GM12878 (cell line): ENCODE data around the gene SEL1L. TPM values are rescaled to one million over a fixed set of nuclear protein-coding genes. Genes with fewer than 3 reads are reported as not detected.

ENCODE experiments used
- ATAC-seq: fragments of 200-7000 bp; cut with Tn5 transposase; 3 replicates; pipeline ENCODE4 v1.9.1; 2020; ENCODE audit warnings: mild to moderate bottlenecking, moderate library complexity
- BruUV-seq: library from RNA; stranded (reverse); fragments of 400-500 nt; replicated peaks from 2 replicates; lab custom pipeline; 2021; lab: Mats Ljungman, UMichigan
- CTCF ChIA-PET: fragments of 300-600 bp; sonication (Branson Sonifier 250); formaldehyde crosslinking; extraction: SDS; loops from one replicate; lab custom pipeline; 2021; ENCODE audit warnings: inconsistent platforms; lab: Yijun Ruan, JAX
- POLR2A ChIA-PET: fragments of 350-600 bp; formaldehyde crosslinking; extraction: SDS; loops from one replicate; lab custom pipeline; 2021; ENCODE audit warnings: inconsistent platforms; lab: Charles Lee
- RAD21 ChIA-PET: fragments of 300-600 bp; sonication (Branson Sonifier 250); formaldehyde crosslinking; loops from one replicate; lab custom pipeline; 2023; ENCODE audit warnings: antibody characterized with exemption; ENCODE audit not compliant: unreplicated experiment; lab: Charles Lee
- SMC1A ChIA-PET: fragments of 300-600 bp; sonication (Branson Sonifier 250); formaldehyde crosslinking; loops from one replicate; lab custom pipeline; 2023; ENCODE audit not compliant: unreplicated experiment, uncharacterized antibody; lab: Charles Lee
- DNase-seq: peaks from one replicate; pipeline ENCODE4 v3.0.0-alpha.2; 2011; ENCODE audit warnings: low read depth, low spot score
- FAIRE-seq: peaks from 3 replicates; lab custom pipeline; 2011; peaks lifted over from hg19 to GRCh38; lab: Jason Lieb, UNC
- H2AFZ ChIP-seq: 2 replicates; pipeline ENCODE4 v1.6.0; 2011; ENCODE audit warnings: low read depth, low read length, control low read depth; ENCODE audit not compliant: control insufficient read depth
- H3K27ac ChIP-seq: 2 replicates; pipeline ENCODE4 v1.5.1; 2011; ENCODE audit warnings: control low read depth; ENCODE audit not compliant: control insufficient read depth, insufficient read depth
- H3K27me3 ChIP-seq, 2 experiments: replicated peaks in 1 of 2; 2 replicates each; pipeline versions ENCODE4 v1.6.0 to v1.6.1; 2011; ENCODE audit warnings: low read length in 1 of 2; ENCODE audit not compliant: control insufficient read depth in 2 of 2, insufficient read depth in 2 of 2
- H3K36me3 ChIP-seq, 2 experiments: 2 replicates each; pipeline ENCODE4 v1.5.1; 2011; ENCODE audit warnings: low read length in 1 of 2; ENCODE audit not compliant: control insufficient read depth in 2 of 2, insufficient read depth in 2 of 2
- H3K4me1 ChIP-seq: 2 replicates; pipeline ENCODE4 v1.6.1; 2011; ENCODE audit warnings: mild to moderate bottlenecking, low read length, moderate library complexity, mixed read lengths; ENCODE audit not compliant: control insufficient read depth, insufficient read depth
- H3K4me2 ChIP-seq: 2 replicates; pipeline ENCODE4 v1.6.0; 2011; ENCODE audit warnings: control low read depth; ENCODE audit not compliant: control insufficient read depth, insufficient read depth
- H3K4me3 ChIP-seq: fragments of 200-600 bp; sonication (generic); 2 replicates; pipeline ENCODE4 v1.5.1; 2016
- H3K79me2 ChIP-seq: 2 replicates; pipeline ENCODE4 v1.6.0; 2011; ENCODE audit warnings: low read length; ENCODE audit not compliant: control insufficient read depth, insufficient read depth
- H3K9ac ChIP-seq: 2 replicates; pipeline ENCODE4 v1.8.0; 2011; ENCODE audit warnings: low read length, control low read depth, mixed read lengths; ENCODE audit not compliant: control insufficient read depth, insufficient read depth
- H3K9me3 ChIP-seq: replicated peaks from 3 replicates; pipeline ENCODE4 v1.5.1; 2011; ENCODE audit warnings: mild to moderate bottlenecking, low read length; ENCODE audit not compliant: control insufficient read depth, insufficient read depth
- H4K20me1 ChIP-seq: 2 replicates; pipeline ENCODE4 v1.6.0; 2011; ENCODE audit not compliant: control insufficient read depth, insufficient read depth
- BCL3 ChIP-seq: IDR thresholded peaks from 2 replicates; pipeline ENCODE4 v1.6.1; 2011; ENCODE audit warnings: borderline replicate concordance, low read depth, mild to moderate bottlenecking, moderate library complexity, low read length; ENCODE audit not compliant: insufficient read depth, poor library complexity, severe bottlenecking
- ELK1 ChIP-seq: IDR thresholded peaks from 2 replicates; pipeline ENCODE4 v1.6.1; 2012; ENCODE audit warnings: low read depth, low read length, improper control_type of control experiment
- NKRF ChIP-seq: fragments of 450-650 bp; conservative IDR thresholded peaks from 2 replicates; pipeline ENCODE4 v1.6.1; 2017; ENCODE audit warnings: mild to moderate bottlenecking, moderate library complexity
- PML ChIP-seq: IDR thresholded peaks from 2 replicates; pipeline ENCODE4 v1.6.1; 2012; ENCODE audit warnings: low read length, inconsistent platforms
- STAT1 ChIP-seq: fragments of 450-650 bp; conservative IDR thresholded peaks from 2 replicates; pipeline ENCODE4 v1.6.1; 2014; ENCODE audit warnings: antibody characterized with exemption, mild to moderate bottlenecking
- SUPT20H ChIP-seq: IDR thresholded peaks from 2 replicates; pipeline ENCODE4 v1.6.1; 2011; ENCODE audit warnings: low read depth, mild to moderate bottlenecking, low read length, moderate library complexity, borderline replicate concordance; ENCODE audit not compliant: control insufficient read depth
- WRNIP1 ChIP-seq: IDR thresholded peaks from 2 replicates; pipeline ENCODE4 v1.6.1; 2011; ENCODE audit warnings: low read depth, low read length, improper control_type of control experiment, borderline replicate concordance
- ZZZ3 ChIP-seq: IDR thresholded peaks from 2 replicates; pipeline ENCODE4 v1.6.1; 2011; ENCODE audit warnings: low read depth; ENCODE audit not compliant: control insufficient read depth, insufficient read length
- WGBS: methylation state at CpG from one replicate; pipeline ENCODE4 v1.1.6; 2016; ENCODE audit warnings: low lambda C conversion rate; ENCODE audit not compliant: insufficient replicate concordance, insufficient coverage; ENCODE audit errors: missing lambda C conversion rate; 5-methylcytosine and 5-hydroxymethylcytosine counted together
- in situ Hi-C: fragments of 300-500 bp; cut with MboI; formaldehyde crosslinking; loops from 9 replicates; pipeline ENCODE4 v1.14.3; 2018; ENCODE audit warnings: mixed read lengths
- intact Hi-C: fragments of 100-400 bp; cut with micrococcal nuclease; formaldehyde crosslinking; loops from one replicate; pipeline ENCODE4 v1.14.2; 2022; ENCODE audit not compliant: unreplicated experiment
- polyA plus RNA-seq, 11 experiments: library from polyadenylated mRNA; depleted of rRNA in 4 of 11; unstranded in 6 of 11; stranded (reverse) in 5 of 11; fragments of >200 nt; fragmentation: Nextera tagmentation in 4 of 11; fragmentation: Illumina TruSeq in 1 of 11; extraction: Ambion mirVana in 4 of 11; extraction: Trizol in 1 of 11; gene quantifications; 1 replicate in 1 of 11; 2 replicates in 10 of 11; pipeline versions ENCODE4 v1.2.1 to v1.2.3, GENCODE V29; 2011 to 2016; ENCODE audit warnings: inconsistent platforms in 2 of 11, missing spikeins in 2 of 11, low read depth in 1 of 11
- total RNA-seq, 4 experiments: library from RNA; depleted of rRNA in 3 of 4; stranded (reverse); fragments of >200 nt in 3 of 4; fragmentation: Illumina TruSeq in 1 of 4; extraction: Trizol in 1 of 4; gene quantifications; 2 replicates each; pipeline versions ENCODE4 v1.2.1 to v1.2.3, GENCODE V29; 2013 to 2021

SEL1L gene
- total and polyA plus RNA-seq, 10 of the 15 experiments (the other 5 are each of a cell fraction or from before 2014, with no cell fraction given), result 13.4 to 57.2 (median 31.7) TPM

GRCh38 chr14:81555051-81555450 lies 21.4 kb upstream of the SEL1L start:
- TF ChIP-seq SUPT20H, result no peak
- no peak for TF ChIP-seq ZZZ3
- no peak for TF ChIP-seq ELK1
- TF ChIP-seq PML, result no peak
- no peak for TF ChIP-seq BCL3
- no peak for TF ChIP-seq WRNIP1
- TF ChIP-seq NKRF, result no peak
- TF ChIP-seq STAT1, result no peak
- POLR2A ChIA-PET, result no interaction called here
- WGBS, result 23% methylated on average over 4 of the region's 4 CpGs

More at GRCh38 chr14:81555051-81555450, 21.4 kb upstream of the SEL1L start:
- Histone ChIP-seq H3K9ac (no peak overlapping the region), H3K4me1 (peaks cover 9% of the 10 kb centered on the region), H3K4me2 (no peak overlapping the region), H3K4me3 (no peak overlapping the region), H3K36me3 (no peaks in the 10 kb centered on the region), H2AFZ (peak overlapping the region; percentile 23; the same call in 1 of the 2 replicates), H3K27ac (no peak overlapping the region), H4K20me1 (no peaks in the 10 kb centered on the region), H3K9me3 (no peaks in the 10 kb centered on the region; the same call in 2 of the 3 replicates), H3K27me3 (no peaks in the 10 kb centered on the region), H3K79me2 (no peaks in the 10 kb centered on the region)
- SMC1A ChIA-PET, result no interaction called here
- BruUV-seq, result no TSS peak
- no peak for ATAC-seq
- RAD21 ChIA-PET, result no interaction called here
- in situ Hi-C loops (no loop called here), intact Hi-C loops (no loop called here)
- CTCF ChIA-PET, result no interaction called here
- no peak for FAIRE-seq
- DNase-seq, result no peak
